ENCODE results near the gene PLCD1. TPM values are rescaled to one million over a fixed set of nuclear protein-coding genes. Genes with fewer than 3 reads are reported as not detected.
A peak's percentile ranks its signal among the peaks of the same experiment; 100 is the strongest.

PLCD1 gene
- total RNA-seq, 4 donors from 2014 or later, result 25.4 to 29.8 (median 27.1) TPM

GRCh38 chr3:38030126-38031021, 932 bp upstream of the PLCD1 start:
- ATAC-seq, result no peak
- H3K27me3 ChIP-seq, result no peaks in the 10 kb centered on the region
- peaks cover 0 to 60% (median 21%) of the 10 kb centered on the region in 3 donors for H3K4me1 ChIP-seq
- no peaks in the 10 kb centered on the region for H3K9me3 ChIP-seq
- peak overlapping the region; percentile 43 to 86 for H3K4me3 ChIP-seq
- TF ChIP-seq, protein P1, sequence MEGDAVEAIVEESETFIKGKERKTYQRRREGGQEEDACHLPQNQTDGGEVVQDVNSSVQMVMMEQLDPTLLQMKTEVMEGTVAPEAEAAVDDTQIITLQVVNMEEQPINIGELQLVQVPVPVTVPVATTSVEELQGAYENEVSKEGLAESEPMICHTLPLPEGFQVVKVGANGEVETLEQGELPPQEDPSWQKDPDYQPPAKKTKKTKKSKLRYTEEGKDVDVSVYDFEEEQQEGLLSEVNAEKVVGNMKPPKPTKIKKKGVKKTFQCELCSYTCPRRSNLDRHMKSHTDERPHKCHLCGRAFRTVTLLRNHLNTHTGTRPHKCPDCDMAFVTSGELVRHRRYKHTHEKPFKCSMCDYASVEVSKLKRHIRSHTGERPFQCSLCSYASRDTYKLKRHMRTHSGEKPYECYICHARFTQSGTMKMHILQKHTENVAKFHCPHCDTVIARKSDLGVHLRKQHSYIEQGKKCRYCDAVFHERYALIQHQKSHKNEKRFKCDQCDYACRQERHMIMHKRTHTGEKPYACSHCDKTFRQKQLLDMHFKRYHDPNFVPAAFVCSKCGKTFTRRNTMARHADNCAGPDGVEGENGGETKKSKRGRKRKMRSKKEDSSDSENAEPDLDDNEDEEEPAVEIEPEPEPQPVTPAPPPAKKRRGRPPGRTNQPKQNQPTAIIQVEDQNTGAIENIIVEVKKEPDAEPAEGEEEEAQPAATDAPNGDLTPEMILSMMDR (IDR thresholded peaks at IDR 0.05), result no peak
- TF ChIP-seq POLR2A (IDR thresholded peaks at IDR 0.05) (no peak), POLR2AphosphoS5 (IDR thresholded peaks at IDR 0.05) (no peak)
- no peaks in the 10 kb centered on the region for H3K36me3 ChIP-seq
- H3K27ac ChIP-seq, result peak overlapping the region; percentile 62 to 95 (median 92)
- 43 to 67% methylated on average over 2 of the region's 8 CpGs for WGBS, 2 donors (ENCODE audit: low coverage in 1 of 2)

GRCh38 chr3:38028621-38029361, 651 bp downstream of the PLCD1 start:
- 19% methylated on average over 3 of the region's 45 CpGs; no CpG with 5 or more reads in 1 of the 2 donors for WGBS, 2 donors (ENCODE audit: low coverage in 1 of 2)
- H3K27me3 ChIP-seq, result no peaks in the 10 kb centered on the region

DNA sequence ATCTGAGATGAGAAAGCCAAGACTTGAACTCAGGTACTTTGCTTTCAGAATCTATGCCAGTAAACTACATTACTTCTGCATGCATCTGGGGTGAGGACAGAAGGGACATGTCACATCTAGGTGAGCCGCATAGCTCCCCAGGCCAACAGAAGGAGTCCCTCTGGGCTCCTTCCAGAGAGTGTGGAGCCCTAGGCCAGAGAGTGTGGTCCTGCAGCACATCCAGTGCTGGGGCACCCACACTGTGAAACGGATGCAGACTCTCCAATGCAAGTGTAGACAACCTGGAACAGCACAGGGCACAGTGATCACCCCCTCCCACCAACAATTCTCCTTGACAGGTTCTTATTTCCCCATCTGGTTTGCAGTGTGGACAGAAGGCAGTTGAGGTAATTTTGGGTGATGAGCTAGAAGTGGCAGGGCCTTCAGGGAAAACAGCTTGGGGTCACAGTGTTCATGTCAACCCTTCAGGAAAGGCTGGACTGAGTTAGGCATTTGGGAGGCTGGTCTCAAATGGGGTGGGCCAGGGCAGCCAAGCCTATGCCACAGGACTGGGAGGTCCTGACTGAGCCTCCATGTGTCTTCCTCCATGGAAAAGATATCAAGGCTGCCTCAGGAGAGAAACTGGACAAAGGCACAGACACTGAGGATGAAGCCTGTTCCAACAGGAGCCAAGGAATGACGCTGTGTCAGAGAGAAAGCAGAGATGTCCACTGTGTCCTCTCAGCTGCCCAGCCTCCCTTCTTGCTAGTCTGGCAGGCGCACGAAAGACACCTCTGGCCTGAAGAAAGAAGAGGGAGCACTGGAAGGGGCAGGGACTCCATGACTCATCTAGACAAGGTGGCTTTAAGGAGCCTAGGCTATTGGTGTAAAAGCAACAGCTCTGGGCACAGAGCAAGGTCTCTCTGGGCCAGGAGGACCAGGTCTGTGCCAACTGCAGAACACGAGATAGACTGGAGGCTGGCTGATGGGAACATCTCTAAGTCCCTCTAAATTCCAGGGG, 1.7 kb downstream of the PLCD1 start:
- H3K4me3 ChIP-seq, result peak overlapping the region in 1 of 2 donors; percentile 86
- peaks cover 0 to 78% (median 22%) of the 10 kb centered on the region in 3 donors for H3K4me1 ChIP-seq
- no peaks in the 10 kb centered on the region for H3K9me3 ChIP-seq
- no peak for ATAC-seq
- WGBS, 2 donors (ENCODE audit: low coverage in 1 of 2), result 80 to 91% methylated on average over 1 to 2 of the region's 6 CpGs
- TF ChIP-seq POLR2A (IDR thresholded peaks at IDR 0.05), result no peak
- no peak for TF ChIP-seq EP300 (IDR thresholded peaks at IDR 0.05)
- no peak for TF ChIP-seq POLR2AphosphoS5 (IDR thresholded peaks at IDR 0.05)
- TF ChIP-seq, protein P1 (IDR thresholded peaks at IDR 0.05), result no peak
- H3K36me3 ChIP-seq, result no peaks in the 10 kb centered on the region
- no peaks in the 10 kb centered on the region for H3K27me3 ChIP-seq
- peak overlapping the region in 3 of 4 donors; percentile 91 to 95 (median 93) for H3K27ac ChIP-seq

More at GRCh38 chr3:38028621-38029361, 651 bp downstream of the PLCD1 start:
- H3K27ac ChIP-seq, result peak overlapping the region; percentile 62 to 95 (median 92)
- TF ChIP-seq POLR2A (IDR thresholded peaks at IDR 0.05) (no peak), POLR2AphosphoS5 (IDR thresholded peaks at IDR 0.05) (no peak), EP300 (IDR thresholded peaks at IDR 0.05) (no peak)
- TF ChIP-seq, protein P1 (IDR thresholded peaks at IDR 0.05), result no peak
- no peaks in the 10 kb centered on the region for H3K36me3 ChIP-seq
- H3K9me3 ChIP-seq, result no peaks in the 10 kb centered on the region
- peaks cover 0 to 68% (median 22%) of the 10 kb centered on the region in 3 donors for H3K4me1 ChIP-seq
- no peak for ATAC-seq
- peak overlapping the region; percentile 43 to 86 for H3K4me3 ChIP-seq

GRCh38 chr3:38026856-38027255, 2.6 kb downstream of the PLCD1 start:
- Histone ChIP-seq H3K4me3 (no peak overlapping the region), H3K36me3 (no peaks in the 10 kb centered on the region), H3K27ac (peak overlapping the region in 3 of 4 donors; percentile 95 to 97 (median 96)), H3K9me3 (no peaks in the 10 kb centered on the region), H3K27me3 (no peaks in the 10 kb centered on the region), H3K4me1 (peaks cover 0 to 84% (median 22%) of the 10 kb centered on the region in 3 donors)
- TF ChIP-seq, protein P1 (IDR thresholded peaks at IDR 0.05), result no peak
- no peak for TF ChIP-seq EP300 (IDR thresholded peaks at IDR 0.05)
- TF ChIP-seq POLR2AphosphoS5 (IDR thresholded peaks at IDR 0.05), result no peak
- TF ChIP-seq POLR2A (IDR thresholded peaks at IDR 0.05), result no peak
- WGBS, 2 donors (ENCODE audit: low coverage in 1 of 2), result 77 to 93% methylated on average over 3 of the region's 4 CpGs
- no peak for ATAC-seq

Data from gastroesophageal sphincter (tissue), 4 donors.